Stimulated activated CD8-positive, alpha-beta memory T cell treated with anti-CD3 and anti-CD28 coated beads, Interleukin-15, amount 100 ng/mL, for 48 hours (primary cell): ENCODE results near the gene LMNB1.

Source experiments
- DNase-seq, 2 donors: peaks; one replicate each; pipeline ENCODE4 v3.0.0-alpha.2; 2020; ENCODE audit warnings: low read depth in 2 of 2

The LMNB1 gene

DNA sequence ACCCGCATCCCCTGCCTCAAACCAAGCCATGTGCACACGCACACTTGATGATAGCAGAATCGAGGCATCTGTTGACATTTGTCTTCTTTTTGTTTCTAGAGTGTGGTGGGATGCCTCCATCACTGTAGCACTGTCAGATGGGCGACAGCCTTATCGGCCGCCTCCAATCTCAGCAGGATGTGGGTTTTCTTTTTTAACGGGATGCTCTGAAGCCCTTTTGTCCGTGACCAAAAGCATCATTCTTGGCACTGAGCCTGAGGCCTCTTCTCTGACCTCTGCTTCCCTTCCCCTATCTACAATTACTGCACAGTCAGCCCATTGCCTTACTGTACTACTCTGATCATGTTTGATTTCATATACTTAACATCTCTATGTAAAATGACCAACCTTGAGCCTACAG is 78.3 kb downstream of the LMNB1 start:
- DNase-seq: no peak

DNA sequence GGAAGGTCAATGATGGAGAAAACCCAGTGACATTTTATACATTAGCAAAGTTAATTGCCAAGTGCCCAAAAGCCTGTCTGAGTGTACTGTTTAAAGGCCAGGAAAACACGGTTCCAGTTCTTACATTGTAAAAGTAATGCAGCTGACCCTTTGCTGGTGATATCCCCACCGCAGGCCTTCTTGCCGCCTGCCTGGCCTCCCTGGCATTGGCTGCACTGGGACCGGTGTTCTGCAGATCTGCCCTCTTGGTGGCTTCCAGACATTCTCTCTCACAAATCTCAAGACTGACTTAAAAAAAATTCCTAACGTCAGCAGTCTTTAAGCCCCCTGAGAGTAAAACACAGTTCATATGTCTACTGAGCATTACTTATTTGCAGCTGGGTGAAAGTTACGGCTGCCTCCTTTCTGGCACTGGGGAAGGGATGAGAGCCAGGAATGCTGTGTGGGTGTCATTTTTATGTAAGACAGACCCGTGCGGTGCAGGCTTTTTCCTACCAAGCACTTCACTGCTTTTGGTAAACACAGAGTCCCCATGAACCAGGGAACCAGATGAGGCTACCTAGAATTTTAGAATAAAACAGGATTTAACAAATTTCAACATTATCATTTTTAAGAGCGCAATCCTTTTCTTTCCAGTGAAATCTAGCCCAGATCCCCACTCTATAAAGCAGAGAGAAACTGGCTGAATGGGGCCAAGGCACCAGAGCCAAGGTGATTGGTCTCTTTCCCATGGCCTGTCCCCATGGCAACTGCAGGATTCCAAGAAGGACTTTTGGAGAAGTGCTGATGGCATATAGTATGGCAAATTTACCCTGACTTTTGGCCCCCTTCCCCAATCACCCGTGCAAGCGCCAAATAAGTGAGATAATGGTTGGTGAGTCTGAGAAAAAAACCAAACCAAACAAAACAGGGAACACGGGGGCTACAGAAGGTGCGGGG is 80.8 kb downstream of the LMNB1 start:
- no peak for DNase-seq

DNA sequence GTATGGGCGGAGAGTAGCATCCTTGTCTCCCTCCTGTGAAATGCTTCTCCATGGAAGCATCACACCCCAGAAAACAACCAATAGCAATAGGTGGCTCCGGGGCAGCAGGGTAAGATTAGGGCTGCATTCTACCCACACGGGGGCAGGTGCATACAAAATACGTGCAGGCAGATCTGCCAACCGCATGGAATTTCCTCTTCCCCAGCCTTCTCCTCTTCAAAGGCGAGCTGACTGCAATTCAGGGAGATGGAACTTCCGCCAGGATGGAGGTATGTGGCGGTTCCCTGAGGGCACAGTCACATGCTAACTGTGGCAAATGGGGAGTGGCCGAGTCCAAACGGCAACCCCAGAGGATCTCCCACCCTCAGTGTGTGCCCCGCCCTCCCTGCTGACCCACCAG is 81.5 kb downstream of the LMNB1 start:
- DNase-seq: no peak

DNA sequence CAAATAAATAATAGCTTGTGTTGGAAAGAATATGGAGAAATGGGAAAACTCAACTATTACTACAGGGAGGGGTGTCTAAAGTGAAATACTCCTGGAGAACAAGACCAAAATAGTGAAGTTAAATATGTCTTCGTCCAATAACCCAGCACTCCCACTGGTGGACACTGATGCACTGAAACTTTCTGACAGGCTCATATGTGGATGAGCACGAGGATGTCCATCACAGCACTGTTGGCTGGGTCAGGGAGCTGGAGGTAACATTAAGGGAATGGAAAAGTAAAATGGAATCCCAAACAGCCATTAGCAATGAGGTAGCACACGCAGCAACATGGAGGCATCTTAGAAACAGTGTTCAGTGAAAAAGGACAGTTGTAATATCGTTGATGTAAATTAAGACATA is 86.5 kb downstream of the LMNB1 start:
- DNase-seq: no peak

DNA sequence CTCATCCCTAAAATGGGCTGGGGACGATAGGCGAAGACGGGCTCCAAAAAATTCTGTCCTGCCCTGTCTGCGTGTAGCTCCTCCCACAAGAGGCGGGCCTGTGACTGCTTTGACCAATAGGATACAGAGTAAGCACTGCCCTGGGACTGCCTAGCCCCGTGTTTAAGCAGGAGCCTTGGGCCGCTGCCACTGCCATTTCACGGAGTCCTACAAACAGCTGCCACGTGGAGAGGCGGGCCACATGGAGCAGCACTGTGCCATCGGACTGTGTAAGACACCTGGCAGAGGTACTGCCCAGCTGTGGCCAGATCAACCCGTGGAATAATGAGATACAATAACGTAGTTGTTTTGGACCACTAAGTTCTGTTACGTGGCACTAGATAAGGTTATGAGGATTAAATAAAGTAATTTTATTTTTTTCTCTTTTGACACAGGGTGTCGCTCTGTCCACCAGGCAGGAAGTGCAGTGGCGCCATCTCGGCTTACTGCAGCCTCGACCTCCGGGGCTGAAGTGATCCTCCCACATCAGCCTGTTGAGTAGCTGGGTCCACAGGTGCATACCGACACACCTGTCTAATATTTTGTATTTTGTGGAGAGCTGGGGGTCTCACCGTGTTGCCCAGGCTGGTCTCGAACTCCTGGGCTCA is 87.2 kb downstream of the LMNB1 start:
- DNase-seq: no peak

DNA sequence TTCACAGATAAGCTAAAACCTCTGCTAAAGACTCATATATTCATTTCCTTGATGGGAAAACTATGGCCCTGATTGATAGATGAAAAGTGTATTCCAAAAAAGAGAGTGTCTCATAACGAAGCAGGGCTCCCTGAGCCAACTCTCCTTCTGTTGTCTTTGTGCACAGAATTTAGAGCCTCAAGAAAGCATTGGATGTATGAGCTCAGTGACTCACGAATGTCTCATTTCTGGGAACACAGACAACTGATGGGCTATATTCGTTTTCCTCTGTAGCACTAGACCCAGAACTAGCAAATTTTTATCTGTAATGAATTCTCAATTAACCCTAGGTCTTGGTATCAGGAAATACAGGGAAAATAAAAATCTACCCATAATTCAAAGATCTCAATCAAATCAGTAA is 88.4 kb downstream of the LMNB1 start:
- no peak for DNase-seq

DNA sequence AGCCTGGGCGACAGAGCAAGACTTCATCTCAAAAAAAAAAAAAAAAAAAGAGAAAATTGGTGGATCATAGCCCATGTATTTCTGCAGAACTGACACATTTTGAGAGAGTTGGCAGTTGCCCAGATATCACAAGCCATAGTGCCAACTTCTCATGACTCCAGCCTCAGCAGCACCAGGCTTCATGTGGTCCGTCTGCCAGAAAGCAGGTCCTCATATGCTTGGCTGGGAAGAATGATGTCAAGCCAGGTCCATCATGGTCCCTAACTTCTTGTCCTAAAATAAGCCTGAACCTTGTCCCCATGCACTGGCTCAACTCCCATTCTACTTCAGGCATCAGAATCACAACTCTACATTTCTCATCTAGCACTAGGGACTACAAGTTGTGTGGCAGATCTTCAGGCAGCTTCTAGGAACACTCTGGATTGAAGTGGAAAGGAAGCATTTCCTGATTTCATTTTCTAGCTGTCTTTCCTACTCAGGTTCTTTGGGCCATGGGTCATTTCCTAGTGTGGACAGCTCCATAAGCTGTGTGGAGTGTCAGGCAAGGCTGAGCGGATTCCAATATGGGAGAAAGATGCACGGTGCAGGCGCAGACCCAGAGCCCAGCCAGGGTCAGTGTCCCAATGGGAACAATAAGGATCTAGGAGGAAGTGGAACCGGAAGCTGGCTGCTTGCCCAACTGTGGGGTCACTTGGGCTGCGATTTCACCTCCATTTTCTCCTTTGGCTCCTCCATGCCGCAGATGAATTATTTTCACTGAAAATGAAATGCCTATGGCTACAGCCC is 90.1 kb downstream of the LMNB1 start:
- no peak for DNase-seq

DNA sequence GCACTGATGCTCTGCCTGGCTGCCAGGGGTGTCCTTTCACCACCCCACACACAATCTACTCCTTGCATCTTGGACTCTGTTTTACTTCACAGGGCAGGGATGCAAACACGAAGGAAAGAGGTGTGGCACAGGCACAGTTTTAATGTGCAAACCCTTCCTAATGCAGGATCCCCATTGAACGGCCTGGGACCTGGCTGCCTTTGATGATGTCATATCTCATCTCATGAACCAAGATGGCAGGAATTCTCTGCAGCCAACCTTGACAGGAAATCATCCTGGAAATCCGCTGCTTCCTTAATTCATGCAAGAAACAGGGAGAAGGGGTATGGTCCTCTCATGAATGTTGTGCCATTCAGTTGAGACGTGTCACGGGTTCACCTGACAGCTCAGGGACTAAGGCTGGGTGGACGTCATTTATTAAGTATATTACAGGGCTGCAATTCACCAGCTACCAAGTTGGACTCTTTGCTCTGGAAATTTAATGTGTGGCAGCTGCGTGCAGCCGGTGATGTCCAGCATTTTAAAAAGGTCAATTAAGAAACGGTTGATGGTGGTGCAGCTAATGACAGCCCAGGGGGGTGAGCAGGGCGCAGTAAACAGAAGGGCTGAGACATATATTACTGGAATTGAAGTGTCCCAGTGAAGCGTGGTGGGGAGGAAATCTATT is 91.5 kb downstream of the LMNB1 start:
- DNase-seq: no peak

DNA sequence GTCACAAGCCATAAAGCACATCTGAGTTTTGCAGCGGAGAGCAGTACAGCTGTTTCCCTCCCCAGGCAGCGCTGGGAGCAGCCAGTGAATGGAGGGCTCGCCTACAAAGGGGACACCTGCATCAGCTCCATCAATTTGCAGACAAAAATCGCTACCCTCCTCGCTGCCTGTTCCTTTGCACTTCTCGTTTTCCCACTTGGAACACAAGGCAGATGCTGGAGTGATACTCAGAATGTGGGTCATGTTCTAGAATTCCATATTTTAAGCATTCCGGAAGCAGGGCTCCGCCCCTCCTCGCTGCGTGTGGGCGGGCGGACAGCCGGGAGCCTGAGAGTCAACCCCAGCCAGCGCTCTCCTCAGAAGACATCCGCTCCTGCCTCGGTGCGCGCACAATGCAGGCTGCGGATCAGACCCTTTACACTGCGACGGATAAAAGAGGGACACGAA is 92.1 kb downstream of the LMNB1 start:
- DNase-seq: no peak

DNA sequence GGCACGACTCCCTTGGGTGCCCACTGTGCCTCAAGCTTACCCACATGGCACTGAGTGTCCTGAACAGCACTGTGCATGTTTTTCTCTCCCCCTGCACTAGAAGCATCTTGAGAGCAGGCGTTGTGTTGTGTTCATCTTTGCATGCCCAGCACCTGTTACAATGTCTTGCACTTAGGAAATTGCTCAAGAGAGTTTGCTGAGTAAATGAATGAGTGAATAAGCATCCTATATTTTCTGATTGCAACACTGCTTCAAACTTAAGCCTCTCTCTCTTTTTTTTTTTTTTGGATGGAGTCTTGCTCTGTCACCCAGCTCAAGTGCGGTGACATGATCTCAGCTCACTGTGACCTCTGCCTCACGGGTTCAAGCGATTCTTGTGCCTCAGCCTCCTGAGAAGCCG is 94.5 kb downstream of the LMNB1 start:
- no peak for DNase-seq

DNA sequence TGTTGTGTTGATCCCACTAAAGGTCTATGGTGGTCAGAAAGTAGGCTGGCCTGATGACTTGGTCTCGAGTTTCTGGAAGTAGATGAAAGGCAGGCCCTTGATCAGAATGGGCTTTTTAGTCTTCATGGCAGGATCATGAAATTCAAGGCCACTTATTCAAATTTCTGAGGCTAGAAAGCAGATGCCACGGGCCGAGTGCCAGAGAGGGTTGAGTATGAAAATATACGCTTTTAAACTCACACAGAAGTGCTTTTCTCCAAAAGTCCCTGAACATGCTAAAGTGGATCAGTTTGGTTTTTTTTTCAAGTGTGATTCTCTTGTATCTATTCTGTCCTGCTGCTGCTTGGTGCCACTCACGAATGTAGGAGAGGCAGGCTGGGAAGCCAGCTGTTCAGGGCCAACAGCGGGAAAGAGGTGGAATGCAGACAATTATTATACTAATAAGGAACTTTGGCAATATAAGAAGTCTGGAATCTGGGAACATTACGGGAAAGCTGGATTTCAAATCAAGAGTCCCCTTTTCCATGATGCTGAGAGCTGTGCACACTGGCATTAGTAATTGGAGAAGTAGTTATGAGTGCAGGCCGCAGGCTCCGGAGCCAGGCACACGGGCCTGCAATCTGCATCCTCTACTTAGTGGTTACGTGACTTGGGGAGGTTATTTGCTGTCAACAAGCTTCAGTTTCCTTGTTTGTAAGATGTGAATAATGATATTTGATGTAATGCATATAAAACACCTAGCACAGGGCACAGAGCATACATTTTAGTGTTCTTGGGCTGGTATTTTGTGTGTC is 95.8 kb downstream of the LMNB1 start:
- no peak for DNase-seq

DNA sequence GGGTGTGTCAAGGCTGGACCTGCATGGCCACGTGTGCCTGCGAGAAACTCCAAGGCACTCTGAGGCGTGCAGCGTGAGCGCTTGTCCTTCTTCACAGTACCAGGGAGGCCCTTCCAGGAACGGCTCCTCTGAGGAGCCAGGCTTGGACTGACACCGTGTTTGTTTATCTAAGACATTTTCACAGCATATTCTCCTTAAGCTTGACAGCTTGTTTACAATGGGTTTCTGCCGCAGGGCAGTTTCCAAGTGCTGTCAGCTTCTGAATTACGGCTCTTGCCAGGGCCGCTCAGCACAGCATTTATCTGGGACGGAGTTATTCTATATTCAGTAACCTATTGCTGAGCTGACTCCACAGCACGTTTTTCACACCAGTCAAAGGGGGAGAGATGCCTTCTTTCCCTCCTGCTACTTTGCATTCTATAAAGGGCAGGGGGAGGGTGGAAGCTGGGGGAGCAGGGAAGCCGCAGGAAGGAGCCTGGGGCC is 98.4 kb downstream of the LMNB1 start:
- DNase-seq: no peak

DNA sequence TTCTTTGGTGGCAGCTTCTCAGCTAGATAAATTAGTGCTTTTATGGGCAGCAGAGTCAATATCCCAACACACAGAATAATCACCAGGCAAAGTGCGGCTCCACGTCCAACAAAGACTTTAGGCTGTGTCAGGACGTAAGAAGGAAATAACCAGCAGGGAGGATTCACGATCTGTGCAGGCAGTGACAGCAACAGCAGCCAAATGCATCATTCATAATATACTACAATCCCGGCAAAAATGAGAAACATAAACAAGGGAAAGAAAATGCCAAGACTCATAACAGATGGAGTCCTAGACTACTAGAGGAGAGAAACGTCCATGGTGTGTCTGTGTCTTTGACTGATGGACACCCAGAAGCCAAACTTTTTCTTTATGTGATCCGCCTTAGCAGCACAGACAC is 100.7 kb downstream of the LMNB1 start:
- DNase-seq: no peak

DNA sequence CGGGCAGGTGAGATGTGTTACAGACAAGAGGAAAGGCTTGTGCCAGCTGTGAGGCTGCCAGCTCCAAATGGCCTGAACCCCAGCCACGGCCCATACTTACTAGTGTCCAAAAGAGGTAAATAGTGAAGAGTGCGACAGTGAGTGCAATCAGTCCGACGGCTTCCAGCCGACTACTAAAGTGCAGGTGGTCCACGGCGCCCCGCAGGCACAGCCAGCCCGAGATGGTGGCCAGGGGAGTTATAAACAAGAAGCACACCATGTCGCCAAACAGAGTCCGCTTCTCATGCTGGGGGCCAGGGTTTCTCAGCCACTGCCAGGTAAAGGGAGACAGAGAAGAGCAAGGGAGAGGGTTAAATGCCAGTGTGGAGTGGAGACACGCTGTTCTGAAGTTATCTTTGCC is 101.1 kb downstream of the LMNB1 start:
- DNase-seq: no peak

DNA sequence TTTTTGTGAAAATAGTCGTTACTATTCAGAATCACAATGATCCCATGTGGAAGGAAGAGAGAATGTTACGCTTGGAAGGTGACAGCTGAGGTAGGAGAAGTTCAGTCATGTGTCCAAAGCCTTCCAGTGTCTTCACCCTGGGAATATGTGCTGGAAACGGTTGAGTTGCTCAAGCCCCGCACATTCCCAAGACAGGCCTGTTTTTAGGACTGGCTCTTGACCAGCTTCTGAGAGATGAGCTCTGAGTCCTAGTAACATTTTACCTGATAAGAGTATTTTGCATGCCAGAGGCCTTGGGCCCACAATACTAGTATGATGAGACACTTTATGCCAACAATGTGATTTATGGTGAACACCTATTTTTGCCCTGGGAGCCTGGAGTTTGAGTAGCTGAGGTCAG is 101.7 kb downstream of the LMNB1 start:
- DNase-seq: no peak

DNA sequence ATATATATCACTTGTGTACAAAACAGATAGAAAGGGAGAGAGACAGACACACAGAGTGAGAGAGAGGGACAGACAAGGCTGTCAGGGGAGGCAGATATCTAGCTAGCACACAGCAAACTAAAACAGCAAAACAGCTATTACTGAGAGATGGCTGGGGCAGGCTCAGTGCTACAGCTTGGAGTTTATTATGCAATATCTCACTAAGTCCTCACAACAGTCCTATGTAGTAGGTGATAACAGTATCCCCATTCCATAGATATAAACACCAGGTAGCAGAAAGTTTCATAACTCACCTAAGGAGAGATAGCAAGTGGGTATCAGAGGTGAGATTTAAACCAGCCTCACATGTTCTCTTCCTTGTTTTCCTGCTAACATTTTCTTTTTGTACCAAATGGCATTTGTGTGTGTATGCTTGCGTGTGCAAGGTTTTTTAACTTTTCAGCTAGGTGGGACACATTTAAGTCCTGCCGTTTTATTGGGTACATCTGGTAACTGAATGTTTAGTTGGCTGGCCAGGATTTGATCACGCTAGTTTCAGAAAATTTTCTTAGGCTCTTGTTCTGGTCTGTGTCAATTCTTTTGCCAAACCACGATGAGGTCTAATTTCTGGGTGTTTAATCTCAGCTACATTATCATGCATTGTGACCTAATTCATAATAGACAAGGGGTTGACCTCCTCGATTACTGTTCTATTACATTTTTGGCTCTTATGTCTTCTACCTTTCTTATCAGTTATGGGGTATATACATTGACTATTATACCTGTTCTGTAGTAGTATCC is 105.1 kb downstream of the LMNB1 start:
- DNase-seq: no peak

DNA sequence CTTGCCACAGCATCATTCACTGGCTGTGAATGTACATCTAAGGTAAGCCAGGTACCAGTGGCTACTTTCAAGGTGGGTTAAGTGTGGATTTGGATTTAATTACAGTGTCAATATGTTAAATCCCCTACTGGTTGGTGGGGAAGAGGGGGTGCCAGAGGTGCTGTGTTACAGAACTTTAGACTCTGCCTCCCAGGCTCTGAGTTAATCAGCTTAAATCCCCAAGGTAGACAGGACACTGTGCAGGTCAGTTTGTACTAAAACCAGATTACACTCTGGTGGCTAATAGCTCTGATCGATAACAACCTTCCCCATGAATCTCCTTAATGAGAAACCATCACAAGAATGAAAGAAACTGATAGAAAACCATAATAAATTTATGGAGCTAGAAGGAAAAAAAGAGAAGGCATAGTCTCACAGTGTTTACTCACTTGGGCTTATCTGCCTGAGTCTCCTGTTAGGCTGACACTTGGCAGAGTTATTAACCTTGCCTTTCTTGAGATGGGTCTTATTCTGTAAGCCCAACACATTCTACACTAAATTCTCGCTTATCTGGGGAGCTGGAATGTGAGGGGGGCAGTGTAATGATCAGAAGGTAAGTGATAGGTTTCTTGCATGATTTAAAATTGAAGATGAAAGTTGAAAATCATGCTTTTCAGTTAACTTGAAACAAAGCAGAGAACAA is 106.8 kb downstream of the LMNB1 start:
- DNase-seq: no peak

DNA sequence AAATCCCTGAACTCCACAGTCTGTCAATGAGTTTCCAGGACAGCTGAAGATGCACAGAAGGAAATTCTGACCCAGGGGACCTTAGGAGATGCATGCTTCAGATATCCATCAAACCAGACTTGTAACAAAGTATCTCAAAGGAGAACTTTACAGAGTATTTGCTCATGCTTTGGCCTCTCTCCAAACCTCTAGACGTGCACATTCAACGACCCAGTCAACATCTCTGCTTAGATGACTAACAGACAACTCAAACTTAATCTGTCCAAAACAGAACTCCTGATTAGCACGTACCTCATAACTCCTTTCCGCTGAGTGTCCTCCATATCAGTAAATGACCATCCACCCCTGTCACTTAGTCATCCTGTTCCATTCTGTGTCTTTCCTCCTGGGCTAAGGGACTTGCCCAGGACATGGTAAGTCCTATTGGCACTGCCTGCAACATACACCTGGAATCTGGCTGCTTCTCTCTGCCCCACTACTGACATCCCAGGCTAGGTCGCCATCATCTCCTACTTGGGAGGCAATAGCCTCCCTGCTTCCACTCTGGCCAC is 107.4 kb downstream of the LMNB1 start:
- DNase-seq: no peak
